CD4-positive, alpha-beta T cell treated with Interferon gamma for 1 hour (primary cell): ENCODE measurements around the gene ANKS1B.

Source experiments
- DNase-seq: peaks from one replicate; pipeline ENCODE4 v3.0.0-alpha.2; 2020

Gene ANKS1B

GRCh38 chr12:99436584-99436983 lies 548.2 kb downstream of the ANKS1B start:
- no peak for DNase-seq

DNA sequence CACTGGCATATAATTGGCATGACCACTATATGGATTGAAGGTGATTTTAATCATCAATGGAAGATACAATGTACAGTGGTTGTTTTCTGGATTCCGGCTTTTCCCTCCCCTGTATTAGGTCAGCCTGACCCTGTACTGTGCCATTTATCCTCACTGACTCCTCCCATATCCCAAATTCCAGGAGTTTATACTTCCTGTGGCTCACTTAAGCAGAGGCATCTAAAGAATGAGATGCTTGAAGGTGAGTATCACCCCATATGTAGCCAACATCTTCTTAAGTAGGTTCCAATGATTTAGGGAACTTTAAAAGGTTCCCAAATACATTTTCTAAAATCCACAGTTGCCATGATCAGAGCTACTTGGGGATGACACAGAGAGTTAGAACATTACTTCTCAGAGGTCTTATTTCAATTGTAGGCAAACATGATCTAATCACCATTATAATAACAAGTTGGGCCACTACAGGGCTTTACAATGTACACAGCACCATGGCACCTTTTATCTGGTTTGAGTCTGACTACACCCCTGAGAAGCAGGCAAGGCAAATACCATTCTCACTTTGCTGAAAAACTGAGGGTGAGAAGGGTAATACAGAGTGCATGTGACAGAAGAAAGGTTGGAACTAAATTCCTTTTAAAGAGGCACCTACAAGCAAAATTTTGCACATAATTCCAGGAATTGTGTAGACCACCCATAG lies 549.5 kb downstream of the ANKS1B start:
- DNase-seq = no peak

DNA sequence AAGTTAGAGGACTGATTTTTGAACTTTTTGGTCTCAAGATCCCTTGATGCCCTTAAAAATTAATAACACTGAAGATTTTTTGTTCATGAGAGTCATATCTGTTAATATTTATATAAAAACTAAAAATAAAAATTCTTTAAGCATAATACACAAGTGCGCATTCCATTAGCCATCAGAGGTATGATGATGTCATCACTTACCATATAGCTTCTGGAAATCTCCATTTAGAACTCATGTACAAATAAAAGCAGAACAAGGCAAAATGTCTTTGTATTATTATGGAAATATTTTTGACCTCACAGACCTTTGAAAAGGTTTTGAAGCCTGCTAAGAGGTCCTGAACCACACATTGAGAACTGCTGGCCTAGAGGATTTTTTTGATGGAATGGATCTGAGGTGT lies 551.6 kb downstream of the ANKS1B start:
- DNase-seq = no peak

- DNase-seq = no peak
Observed at GRCh38 chr12:99431203-99431602, 553.5 kb downstream of the ANKS1B start.

DNA sequence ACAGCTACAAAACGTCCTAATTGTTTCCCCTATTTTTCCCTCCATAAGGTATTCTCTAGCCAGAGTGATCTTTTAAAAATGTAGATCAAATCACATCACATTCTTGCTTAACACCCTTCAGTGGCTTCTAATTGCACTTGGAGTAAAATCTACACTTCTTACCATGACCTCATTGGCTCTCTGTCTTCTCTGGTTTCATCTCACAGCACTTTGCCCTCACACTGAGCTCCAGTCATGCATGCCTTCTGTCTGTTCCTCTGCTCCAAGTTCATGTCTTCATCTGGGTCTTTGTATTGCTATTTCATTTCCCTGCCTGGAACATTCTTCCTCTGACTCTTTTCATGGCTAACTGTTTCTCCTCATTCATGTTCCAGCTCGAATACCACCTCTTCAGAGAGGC lies 557.6 kb downstream of the ANKS1B start:
- DNase-seq = no peak

DNA sequence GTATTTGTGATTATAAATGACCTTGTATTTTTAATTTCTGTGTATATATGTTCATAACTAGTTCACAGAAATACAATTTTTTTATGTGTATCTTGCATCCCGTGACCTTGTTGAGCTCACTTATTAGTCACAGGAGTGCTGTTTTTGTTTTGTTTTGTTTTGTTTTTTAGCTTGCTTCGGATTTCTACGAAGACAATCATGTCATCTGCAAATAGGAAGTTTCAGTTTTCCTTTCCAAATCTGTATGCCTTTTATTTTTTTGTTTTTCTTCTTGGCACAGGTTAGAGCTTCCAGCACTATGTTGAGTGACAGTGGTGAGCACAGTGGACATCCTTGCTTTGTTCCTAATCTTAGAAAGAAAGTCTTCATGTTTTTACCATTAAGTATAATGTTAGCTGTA lies 566.4 kb downstream of the ANKS1B start:
- no peak for DNase-seq

DNA sequence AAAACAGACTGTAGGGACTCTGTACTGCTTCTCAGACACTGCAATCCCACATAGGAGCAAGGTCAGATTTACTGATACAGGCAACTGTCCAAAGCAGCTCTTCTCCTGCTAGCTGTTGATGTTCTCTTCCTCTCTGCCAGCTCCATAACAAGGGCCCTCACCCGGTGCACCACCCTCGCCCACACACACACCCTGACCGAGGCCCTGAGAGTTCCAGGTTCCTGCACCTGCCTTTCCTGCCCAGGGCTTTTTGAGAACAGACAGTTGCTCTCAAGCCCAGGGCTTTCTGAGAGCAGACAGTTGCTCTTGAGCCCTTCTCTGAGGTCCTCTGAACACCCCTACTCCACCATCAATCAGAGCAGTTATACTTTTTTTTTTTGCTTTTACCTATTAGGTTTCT lies 571.0 kb downstream of the ANKS1B start:
- DNase-seq = no peak

GRCh38 chr12:99393763-99394162 lies 591.0 kb downstream of the ANKS1B start:
- DNase-seq = no peak

GRCh38 chr12:99392091-99392850 lies 592.5 kb downstream of the ANKS1B start:
- DNase-seq = no peak

GRCh38 chr12:99390707-99391106 lies 594.0 kb downstream of the ANKS1B start:
- no peak for DNase-seq

- no peak for DNase-seq
Observed at GRCh38 chr12:99389751-99390150, 595.0 kb downstream of the ANKS1B start.

GRCh38 chr12:99388671-99389195 lies 596.0 kb downstream of the ANKS1B start:
- no peak for DNase-seq

GRCh38 chr12:99387661-99388060 lies 597.1 kb downstream of the ANKS1B start:
- no peak for DNase-seq

DNA sequence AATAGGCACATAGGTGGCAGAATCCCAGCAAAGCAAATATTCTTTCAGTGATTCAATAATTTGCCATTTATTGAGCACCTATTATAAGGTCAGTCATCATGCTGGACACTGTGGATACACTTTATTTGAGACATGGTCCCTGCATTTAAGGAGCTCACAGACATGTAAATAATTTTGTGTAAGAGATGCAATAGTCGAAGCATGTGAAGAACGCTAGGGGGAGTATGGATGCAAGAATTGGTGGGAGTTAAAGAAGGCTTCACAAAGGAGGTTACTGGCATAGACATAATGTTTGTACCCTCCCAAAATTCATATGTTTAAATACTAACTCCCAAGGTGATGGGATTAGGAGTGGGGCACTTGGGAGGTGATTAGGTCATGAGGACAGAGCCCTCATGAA lies 597.8 kb downstream of the ANKS1B start:
- DNase-seq = no peak

GRCh38 chr12:99383258-99383657 lies 601.5 kb downstream of the ANKS1B start:
- DNase-seq = no peak

DNA sequence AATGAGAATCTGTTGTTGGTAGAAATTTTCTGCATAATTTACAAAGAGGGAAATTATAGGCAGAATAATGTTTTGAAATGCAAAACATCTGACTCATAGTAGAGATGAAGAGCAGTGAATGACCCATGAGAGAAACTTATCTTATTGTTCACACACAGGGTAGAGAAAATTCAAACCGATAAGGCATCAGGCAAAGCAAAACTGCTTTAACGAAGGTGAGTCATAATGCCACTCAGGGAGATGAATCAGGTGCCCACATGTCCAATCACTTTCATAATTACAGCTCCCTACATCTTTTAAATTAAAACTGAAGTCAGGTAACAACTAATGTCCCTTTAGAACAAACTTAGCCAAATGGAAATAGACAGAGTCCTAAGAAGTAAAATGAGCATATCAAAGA lies 602.7 kb downstream of the ANKS1B start:
- no peak for DNase-seq

GRCh38 chr12:99380701-99381100 lies 604.0 kb downstream of the ANKS1B start:
- no peak for DNase-seq

DNA sequence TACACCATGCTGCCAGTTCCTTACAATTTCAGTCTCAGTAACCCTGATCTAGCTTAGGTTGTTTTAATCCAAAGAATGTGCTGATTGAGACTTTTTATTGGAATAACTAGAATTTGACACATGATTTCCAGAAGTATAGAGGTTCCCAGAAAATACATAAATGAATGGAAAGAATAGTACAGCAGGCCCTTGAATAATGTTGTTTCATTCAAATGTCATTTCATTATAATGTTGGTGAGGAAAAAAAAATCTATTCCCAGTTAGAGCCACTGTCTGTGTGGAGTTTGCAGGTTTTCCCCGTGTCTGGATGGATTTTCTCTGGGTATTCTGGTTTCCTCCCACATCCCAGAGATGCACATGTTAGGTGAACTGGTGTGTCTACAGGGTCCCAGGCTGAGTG lies 610.7 kb downstream of the ANKS1B start:
- DNase-seq = no peak

DNA sequence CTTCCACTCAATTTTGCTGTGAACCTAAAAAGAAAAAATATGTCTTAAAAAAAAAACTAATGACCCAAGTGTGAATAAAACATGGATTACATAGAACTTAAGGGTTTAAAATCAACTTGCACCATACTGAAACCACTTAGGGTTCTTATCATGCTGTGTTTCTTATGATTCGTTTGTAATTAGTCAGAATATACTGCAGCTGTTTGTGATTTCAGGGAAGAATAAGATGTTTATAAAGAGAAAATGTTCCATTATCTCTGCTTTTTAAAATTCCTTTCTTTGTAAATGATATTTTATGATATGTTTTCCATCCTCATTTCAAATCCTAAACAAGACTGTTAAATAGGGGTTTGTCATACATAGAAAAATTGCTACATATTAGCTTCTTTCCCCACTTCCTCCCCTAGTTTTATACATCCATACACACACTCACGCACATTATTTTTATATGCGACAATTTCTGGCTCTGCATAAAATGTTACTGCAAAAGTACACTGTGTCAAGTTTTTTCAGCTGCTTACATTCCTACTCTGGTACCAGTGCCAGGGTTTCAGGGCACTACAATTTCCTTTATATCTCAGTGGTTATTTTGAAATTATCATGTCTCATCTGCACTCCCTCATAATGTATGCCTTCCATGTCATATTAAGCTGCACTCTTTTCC lies 612.3 kb downstream of the ANKS1B start:
- DNase-seq = no peak

- DNase-seq = no peak
Observed at GRCh38 chr12:99370421-99371138, 614.2 kb downstream of the ANKS1B start.

GRCh38 chr12:99367181-99367580 lies 617.6 kb downstream of the ANKS1B start:
- DNase-seq = no peak

DNA sequence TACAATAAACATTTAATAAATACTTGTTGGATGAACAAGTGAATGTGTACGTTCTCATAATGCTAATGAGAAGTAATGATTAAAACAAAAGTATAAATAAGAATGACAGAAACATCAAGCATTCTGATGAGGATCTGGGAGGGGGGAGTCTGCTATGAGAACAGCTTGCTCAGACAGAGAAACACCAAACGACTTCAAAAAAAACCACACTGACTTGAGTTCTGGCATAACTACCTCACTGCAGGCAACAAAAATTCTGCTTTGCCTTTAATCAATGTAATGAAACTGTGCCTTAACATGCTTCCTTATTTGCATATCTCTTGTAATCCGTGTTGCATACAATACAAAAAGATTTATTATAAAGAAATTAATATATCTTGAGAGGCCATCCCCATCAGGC lies 632.5 kb downstream of the ANKS1B start:
- DNase-seq = no peak

- no peak for DNase-seq
Observed at GRCh38 chr12:99343960-99344359, 640.8 kb downstream of the ANKS1B start.
